ENCODE measurements around the gene GABRP. TPM values are rescaled to one million over a fixed set of nuclear protein-coding genes. Genes with fewer than 3 reads are reported as not detected.

Gene GABRP
- total and polyA plus RNA-seq, 2 experiments from 2014 or later, result 3.6 to 6.3 TPM

DNA sequence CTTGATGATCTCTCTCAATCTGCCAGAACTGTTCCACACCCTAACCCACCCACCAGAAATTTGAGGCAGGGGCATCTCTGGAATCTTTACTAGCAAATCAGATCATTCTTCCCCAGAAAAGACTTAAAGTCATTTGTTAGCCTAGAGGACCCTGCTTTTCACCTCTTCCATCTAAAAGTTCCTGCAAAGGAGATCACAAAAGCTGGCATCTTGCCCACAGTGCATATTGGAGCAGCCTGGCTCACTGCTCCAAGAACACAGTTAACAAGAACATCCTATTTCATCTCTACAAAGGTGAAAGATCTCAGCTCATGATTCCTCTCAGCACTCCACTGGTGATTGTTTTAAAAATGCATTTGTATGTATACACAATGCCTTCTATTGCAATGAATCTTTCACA, 36.3 kb downstream of the GABRP start:
- no peak overlapping the region for H3K4me3 ChIP-seq
- no peak overlapping the region for H3K4me2 ChIP-seq
- Mint-ChIP-seq H3K27me3 (ENCODE audit: insufficient read depth, low read depth, poor library complexity) (peaks cover 3% of the 10 kb centered on the region), H3K9me3 (peaks cover 1% of the 10 kb centered on the region), H3K4me1 (no peaks in the 10 kb centered on the region), H3K36me3 (ENCODE audit: low read depth) (peaks cover under 1% of the 10 kb centered on the region; the same call in 1 of the 3 replicates), H3K27ac (no peak overlapping the region), H3K4me3 (no peak overlapping the region)
- no peaks in the 10 kb centered on the region for H3K36me3 ChIP-seq (ENCODE audit: insufficient read depth)
- no peak for TF ChIP-seq NANOG (IDR thresholded peaks at IDR 0.05; ENCODE audit: borderline replicate concordance)
- TF ChIP-seq JUNB (IDR thresholded peaks at IDR 0.05; ENCODE audit: unreplicated experiment), result no peak
- TF ChIP-seq EZH2phosphoT487 (IDR thresholded peaks at IDR 0.05; ENCODE audit: unreplicated experiment), result no peak
- TF ChIP-seq, protein P1, sequence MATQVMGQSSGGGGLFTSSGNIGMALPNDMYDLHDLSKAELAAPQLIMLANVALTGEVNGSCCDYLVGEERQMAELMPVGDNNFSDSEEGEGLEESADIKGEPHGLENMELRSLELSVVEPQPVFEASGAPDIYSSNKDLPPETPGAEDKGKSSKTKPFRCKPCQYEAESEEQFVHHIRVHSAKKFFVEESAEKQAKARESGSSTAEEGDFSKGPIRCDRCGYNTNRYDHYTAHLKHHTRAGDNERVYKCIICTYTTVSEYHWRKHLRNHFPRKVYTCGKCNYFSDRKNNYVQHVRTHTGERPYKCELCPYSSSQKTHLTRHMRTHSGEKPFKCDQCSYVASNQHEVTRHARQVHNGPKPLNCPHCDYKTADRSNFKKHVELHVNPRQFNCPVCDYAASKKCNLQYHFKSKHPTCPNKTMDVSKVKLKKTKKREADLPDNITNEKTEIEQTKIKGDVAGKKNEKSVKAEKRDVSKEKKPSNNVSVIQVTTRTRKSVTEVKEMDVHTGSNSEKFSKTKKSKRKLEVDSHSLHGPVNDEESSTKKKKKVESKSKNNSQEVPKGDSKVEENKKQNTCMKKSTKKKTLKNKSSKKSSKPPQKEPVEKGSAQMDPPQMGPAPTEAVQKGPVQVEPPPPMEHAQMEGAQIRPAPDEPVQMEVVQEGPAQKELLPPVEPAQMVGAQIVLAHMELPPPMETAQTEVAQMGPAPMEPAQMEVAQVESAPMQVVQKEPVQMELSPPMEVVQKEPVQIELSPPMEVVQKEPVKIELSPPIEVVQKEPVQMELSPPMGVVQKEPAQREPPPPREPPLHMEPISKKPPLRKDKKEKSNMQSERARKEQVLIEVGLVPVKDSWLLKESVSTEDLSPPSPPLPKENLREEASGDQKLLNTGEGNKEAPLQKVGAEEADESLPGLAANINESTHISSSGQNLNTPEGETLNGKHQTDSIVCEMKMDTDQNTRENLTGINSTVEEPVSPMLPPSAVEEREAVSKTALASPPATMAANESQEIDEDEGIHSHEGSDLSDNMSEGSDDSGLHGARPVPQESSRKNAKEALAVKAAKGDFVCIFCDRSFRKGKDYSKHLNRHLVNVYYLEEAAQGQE (IDR thresholded peaks at IDR 0.05; ENCODE audit: unreplicated experiment), result no peak
- no peak for TF ChIP-seq STAT1 (IDR thresholded peaks at IDR 0.05; ENCODE audit: unreplicated experiment)
- TF ChIP-seq POLR2AphosphoS5 (IDR thresholded peaks at IDR 0.05; ENCODE audit: low read depth), result no peak
- TF ChIP-seq, protein P2, sequence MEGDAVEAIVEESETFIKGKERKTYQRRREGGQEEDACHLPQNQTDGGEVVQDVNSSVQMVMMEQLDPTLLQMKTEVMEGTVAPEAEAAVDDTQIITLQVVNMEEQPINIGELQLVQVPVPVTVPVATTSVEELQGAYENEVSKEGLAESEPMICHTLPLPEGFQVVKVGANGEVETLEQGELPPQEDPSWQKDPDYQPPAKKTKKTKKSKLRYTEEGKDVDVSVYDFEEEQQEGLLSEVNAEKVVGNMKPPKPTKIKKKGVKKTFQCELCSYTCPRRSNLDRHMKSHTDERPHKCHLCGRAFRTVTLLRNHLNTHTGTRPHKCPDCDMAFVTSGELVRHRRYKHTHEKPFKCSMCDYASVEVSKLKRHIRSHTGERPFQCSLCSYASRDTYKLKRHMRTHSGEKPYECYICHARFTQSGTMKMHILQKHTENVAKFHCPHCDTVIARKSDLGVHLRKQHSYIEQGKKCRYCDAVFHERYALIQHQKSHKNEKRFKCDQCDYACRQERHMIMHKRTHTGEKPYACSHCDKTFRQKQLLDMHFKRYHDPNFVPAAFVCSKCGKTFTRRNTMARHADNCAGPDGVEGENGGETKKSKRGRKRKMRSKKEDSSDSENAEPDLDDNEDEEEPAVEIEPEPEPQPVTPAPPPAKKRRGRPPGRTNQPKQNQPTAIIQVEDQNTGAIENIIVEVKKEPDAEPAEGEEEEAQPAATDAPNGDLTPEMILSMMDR (conservative IDR thresholded peaks at IDR 0.05; ENCODE audit: low read depth in 2 of 2), result no peak
- TF ChIP-seq, protein P3, sequence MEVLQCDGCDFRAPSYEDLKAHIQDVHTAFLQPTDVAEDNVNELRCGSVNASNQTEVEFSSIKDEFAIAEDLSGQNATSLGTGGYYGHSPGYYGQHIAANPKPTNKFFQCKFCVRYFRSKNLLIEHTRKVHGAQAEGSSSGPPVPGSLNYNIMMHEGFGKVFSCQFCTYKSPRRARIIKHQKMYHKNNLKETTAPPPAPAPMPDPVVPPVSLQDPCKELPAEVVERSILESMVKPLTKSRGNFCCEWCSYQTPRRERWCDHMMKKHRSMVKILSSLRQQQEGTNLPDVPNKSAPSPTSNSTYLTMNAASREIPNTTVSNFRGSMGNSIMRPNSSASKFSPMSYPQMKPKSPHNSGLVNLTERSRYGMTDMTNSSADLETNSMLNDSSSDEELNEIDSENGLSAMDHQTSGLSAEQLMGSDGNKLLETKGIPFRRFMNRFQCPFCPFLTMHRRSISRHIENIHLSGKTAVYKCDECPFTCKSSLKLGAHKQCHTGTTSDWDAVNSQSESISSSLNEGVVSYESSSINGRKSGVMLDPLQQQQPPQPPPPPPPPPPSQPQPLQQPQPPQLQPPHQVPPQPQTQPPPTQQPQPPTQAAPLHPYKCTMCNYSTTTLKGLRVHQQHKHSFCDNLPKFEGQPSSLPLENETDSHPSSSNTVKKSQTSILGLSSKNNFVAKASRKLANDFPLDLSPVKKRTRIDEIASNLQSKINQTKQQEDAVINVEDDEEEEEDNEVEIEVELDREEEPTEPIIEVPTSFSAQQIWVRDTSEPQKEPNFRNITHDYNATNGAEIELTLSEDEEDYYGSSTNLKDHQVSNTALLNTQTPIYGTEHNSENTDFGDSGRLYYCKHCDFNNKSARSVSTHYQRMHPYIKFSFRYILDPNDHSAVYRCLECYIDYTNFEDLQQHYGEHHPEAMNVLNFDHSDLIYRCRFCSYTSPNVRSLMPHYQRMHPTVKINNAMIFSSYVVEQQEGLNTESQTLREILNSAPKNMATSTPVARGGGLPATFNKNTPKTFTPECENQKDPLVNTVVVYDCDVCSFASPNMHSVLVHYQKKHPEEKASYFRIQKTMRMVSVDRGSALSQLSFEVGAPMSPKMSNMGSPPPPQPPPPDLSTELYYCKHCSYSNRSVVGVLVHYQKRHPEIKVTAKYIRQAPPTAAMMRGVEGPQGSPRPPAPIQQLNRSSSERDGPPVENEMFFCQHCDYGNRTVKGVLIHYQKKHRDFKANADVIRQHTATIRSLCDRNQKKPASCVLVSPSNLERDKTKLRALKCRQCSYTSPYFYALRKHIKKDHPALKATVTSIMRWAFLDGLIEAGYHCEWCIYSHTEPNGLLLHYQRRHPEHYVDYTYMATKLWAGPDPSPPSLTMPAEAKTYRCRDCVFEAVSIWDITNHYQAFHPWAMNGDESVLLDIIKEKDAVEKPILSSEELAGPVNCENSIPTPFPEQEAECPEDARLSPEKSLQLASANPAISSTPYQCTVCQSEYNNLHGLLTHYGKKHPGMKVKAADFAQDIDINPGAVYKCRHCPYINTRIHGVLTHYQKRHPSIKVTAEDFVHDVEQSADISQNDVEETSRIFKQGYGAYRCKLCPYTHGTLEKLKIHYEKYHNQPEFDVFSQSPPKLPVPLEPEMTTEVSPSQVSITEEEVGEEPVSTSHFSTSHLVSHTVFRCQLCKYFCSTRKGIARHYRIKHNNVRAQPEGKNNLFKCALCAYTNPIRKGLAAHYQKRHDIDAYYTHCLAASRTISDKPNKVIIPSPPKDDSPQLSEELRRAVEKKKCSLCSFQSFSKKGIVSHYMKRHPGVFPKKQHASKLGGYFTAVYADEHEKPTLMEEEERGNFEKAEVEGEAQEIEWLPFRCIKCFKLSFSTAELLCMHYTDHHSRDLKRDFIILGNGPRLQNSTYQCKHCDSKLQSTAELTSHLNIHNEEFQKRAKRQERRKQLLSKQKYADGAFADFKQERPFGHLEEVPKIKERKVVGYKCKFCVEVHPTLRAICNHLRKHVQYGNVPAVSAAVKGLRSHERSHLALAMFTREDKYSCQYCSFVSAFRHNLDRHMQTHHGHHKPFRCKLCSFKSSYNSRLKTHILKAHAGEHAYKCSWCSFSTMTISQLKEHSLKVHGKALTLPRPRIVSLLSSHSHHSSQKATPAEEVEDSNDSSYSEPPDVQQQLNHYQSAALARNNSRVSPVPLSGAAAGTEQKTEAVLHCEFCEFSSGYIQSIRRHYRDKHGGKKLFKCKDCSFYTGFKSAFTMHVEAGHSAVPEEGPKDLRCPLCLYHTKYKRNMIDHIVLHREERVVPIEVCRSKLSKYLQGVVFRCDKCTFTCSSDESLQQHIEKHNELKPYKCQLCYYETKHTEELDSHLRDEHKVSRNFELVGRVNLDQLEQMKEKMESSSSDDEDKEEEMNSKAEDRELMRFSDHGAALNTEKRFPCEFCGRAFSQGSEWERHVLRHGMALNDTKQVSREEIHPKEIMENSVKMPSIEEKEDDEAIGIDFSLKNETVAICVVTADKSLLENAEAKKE (CRISPR knock-in tag; IDR thresholded peaks at IDR 0.05), result no peak
- TF ChIP-seq CREB1 (CRISPR knock-in tag; IDR thresholded peaks at IDR 0.05; ENCODE audit: low read depth), result no peak
- TF ChIP-seq, protein P4, sequence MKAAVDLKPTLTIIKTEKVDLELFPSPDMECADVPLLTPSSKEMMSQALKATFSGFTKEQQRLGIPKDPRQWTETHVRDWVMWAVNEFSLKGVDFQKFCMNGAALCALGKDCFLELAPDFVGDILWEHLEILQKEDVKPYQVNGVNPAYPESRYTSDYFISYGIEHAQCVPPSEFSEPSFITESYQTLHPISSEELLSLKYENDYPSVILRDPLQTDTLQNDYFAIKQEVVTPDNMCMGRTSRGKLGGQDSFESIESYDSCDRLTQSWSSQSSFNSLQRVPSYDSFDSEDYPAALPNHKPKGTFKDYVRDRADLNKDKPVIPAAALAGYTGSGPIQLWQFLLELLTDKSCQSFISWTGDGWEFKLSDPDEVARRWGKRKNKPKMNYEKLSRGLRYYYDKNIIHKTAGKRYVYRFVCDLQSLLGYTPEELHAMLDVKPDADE (IDR thresholded peaks at IDR 0.05), result no peak
- no peak for TF ChIP-seq ZNF331 (CRISPR knock-in tag; IDR thresholded peaks at IDR 0.05; ENCODE audit: low read depth)
- no peak for TF ChIP-seq EZH2 (IDR thresholded peaks at IDR 0.05; ENCODE audit: low read depth, unreplicated experiment)
- no peak for TF ChIP-seq ZNF114 (CRISPR knock-in tag; IDR thresholded peaks at IDR 0.05)
- H3F3A ChIP-seq (replicated peaks; ENCODE audit: low read depth), result no peaks in the 10 kb centered on the region
- H3K79me2 ChIP-seq (replicated peaks; ENCODE audit: insufficient read depth), result no peaks in the 10 kb centered on the region
- no peaks in the 10 kb centered on the region for H3K27me3 ChIP-seq (ENCODE audit: insufficient read depth)
- no peak for ATAC-seq
- DNase-seq (ENCODE audit: low spot score), result no peak
- no peaks in the 10 kb centered on the region for H4K20me1 ChIP-seq (replicated peaks; ENCODE audit: insufficient read depth)
- H3K9me2 ChIP-seq (ENCODE audit: insufficient read depth), result peaks cover 7% of the 10 kb centered on the region; the same call in 1 of the 2 replicates
- no peak overlapping the region for H3K27ac ChIP-seq (ENCODE audit: low read depth)
- no peaks in the 10 kb centered on the region for H3K4me1 ChIP-seq (ENCODE audit: insufficient read depth)
- H2AFZ ChIP-seq, result no peak overlapping the region

Measured in GM23338 (cell line).